GM12878 (cell line): ENCODE measurements around the gene PIK3R5. TPM values are rescaled to one million over a fixed set of nuclear protein-coding genes. Genes with fewer than 3 reads are reported as not detected.

Source experiments
- ATAC-seq: fragments of 200-7000 bp; cut with Tn5 transposase; 3 replicates; pipeline ENCODE4 v1.9.1; 2020; ENCODE audit warnings: mild to moderate bottlenecking, moderate library complexity
- BruUV-seq: library from RNA; stranded (reverse); fragments of 400-500 nt; replicated peaks from 2 replicates; lab custom pipeline; 2021; lab: Mats Ljungman, UMichigan
- CTCF ChIA-PET: fragments of 300-600 bp; sonication (Branson Sonifier 250); formaldehyde crosslinking; extraction: SDS; loops from one replicate; lab custom pipeline; 2021; ENCODE audit warnings: inconsistent platforms; lab: Yijun Ruan, JAX
- POLR2A ChIA-PET: fragments of 350-600 bp; formaldehyde crosslinking; extraction: SDS; loops from one replicate; lab custom pipeline; 2021; ENCODE audit warnings: inconsistent platforms; lab: Charles Lee
- RAD21 ChIA-PET: fragments of 300-600 bp; sonication (Branson Sonifier 250); formaldehyde crosslinking; loops from one replicate; lab custom pipeline; 2023; ENCODE audit warnings: antibody characterized with exemption; ENCODE audit not compliant: unreplicated experiment; lab: Charles Lee
- SMC1A ChIA-PET: fragments of 300-600 bp; sonication (Branson Sonifier 250); formaldehyde crosslinking; loops from one replicate; lab custom pipeline; 2023; ENCODE audit not compliant: unreplicated experiment, uncharacterized antibody; lab: Charles Lee
- DNase-seq: peaks from one replicate; pipeline ENCODE4 v3.0.0-alpha.2; 2011; ENCODE audit warnings: low read depth, low spot score
- FAIRE-seq: peaks from 3 replicates; lab custom pipeline; 2011; peaks lifted over from hg19 to GRCh38; lab: Jason Lieb, UNC
- H2AFZ ChIP-seq: 2 replicates; pipeline ENCODE4 v1.6.0; 2011; ENCODE audit warnings: low read depth, low read length, control low read depth; ENCODE audit not compliant: control insufficient read depth
- H3K27ac ChIP-seq: 2 replicates; pipeline ENCODE4 v1.5.1; 2011; ENCODE audit warnings: control low read depth; ENCODE audit not compliant: control insufficient read depth, insufficient read depth
- H3K27me3 ChIP-seq, 2 experiments: replicated peaks in 1 of 2; 2 replicates each; pipeline versions ENCODE4 v1.6.0 to v1.6.1; 2011; ENCODE audit warnings: low read length in 1 of 2; ENCODE audit not compliant: control insufficient read depth in 2 of 2, insufficient read depth in 2 of 2
- H3K36me3 ChIP-seq, 2 experiments: 2 replicates each; pipeline ENCODE4 v1.5.1; 2011; ENCODE audit warnings: low read length in 1 of 2; ENCODE audit not compliant: control insufficient read depth in 2 of 2, insufficient read depth in 2 of 2
- H3K4me1 ChIP-seq: 2 replicates; pipeline ENCODE4 v1.6.1; 2011; ENCODE audit warnings: mild to moderate bottlenecking, low read length, moderate library complexity, mixed read lengths; ENCODE audit not compliant: control insufficient read depth, insufficient read depth
- H3K4me2 ChIP-seq: 2 replicates; pipeline ENCODE4 v1.6.0; 2011; ENCODE audit warnings: control low read depth; ENCODE audit not compliant: control insufficient read depth, insufficient read depth
- H3K4me3 ChIP-seq: fragments of 200-600 bp; sonication (generic); 2 replicates; pipeline ENCODE4 v1.5.1; 2016
- H3K79me2 ChIP-seq: 2 replicates; pipeline ENCODE4 v1.6.0; 2011; ENCODE audit warnings: low read length; ENCODE audit not compliant: control insufficient read depth, insufficient read depth
- H3K9ac ChIP-seq: 2 replicates; pipeline ENCODE4 v1.8.0; 2011; ENCODE audit warnings: low read length, control low read depth, mixed read lengths; ENCODE audit not compliant: control insufficient read depth, insufficient read depth
- H3K9me3 ChIP-seq: replicated peaks from 3 replicates; pipeline ENCODE4 v1.5.1; 2011; ENCODE audit warnings: mild to moderate bottlenecking, low read length; ENCODE audit not compliant: control insufficient read depth, insufficient read depth
- H4K20me1 ChIP-seq: 2 replicates; pipeline ENCODE4 v1.6.0; 2011; ENCODE audit not compliant: control insufficient read depth, insufficient read depth
- ATF3 ChIP-seq: IDR thresholded peaks from 2 replicates; pipeline ENCODE4 v1.6.1; 2011; ENCODE audit warnings: low read depth, mild to moderate bottlenecking, low read length, moderate library complexity, borderline replicate concordance; ENCODE audit errors: extremely low read depth
- NFIC ChIP-seq: IDR thresholded peaks from 2 replicates; pipeline ENCODE4 v1.6.1; 2012; ENCODE audit warnings: low read depth, mild to moderate bottlenecking, inconsistent platforms, low read length, moderate library complexity
- POU2F2 ChIP-seq: IDR thresholded peaks from 3 replicates; pipeline ENCODE4 v1.6.1; 2011; ENCODE audit warnings: low read depth, mild to moderate bottlenecking, low read length, borderline replicate concordance
- USF1 ChIP-seq: IDR thresholded peaks from 2 replicates; pipeline ENCODE4 v1.6.1; 2011; ENCODE audit warnings: borderline replicate concordance, low read depth, mild to moderate bottlenecking, moderate library complexity, mixed read lengths, low read length; ENCODE audit not compliant: insufficient read depth; ENCODE audit errors: extremely low read length
- ZBTB11 ChIP-seq: fragments of 450-650 bp; formaldehyde crosslinking; IDR thresholded peaks from 2 replicates; pipeline ENCODE4 v1.5.0; 2022; ENCODE audit warnings: mild to moderate bottlenecking, missing genetic modification characterization
- WGBS: methylation state at CpG from one replicate; pipeline ENCODE4 v1.1.6; 2016; ENCODE audit warnings: low lambda C conversion rate; ENCODE audit not compliant: insufficient replicate concordance, insufficient coverage; ENCODE audit errors: missing lambda C conversion rate; 5-methylcytosine and 5-hydroxymethylcytosine counted together
- in situ Hi-C: fragments of 300-500 bp; cut with MboI; formaldehyde crosslinking; loops from 9 replicates; pipeline ENCODE4 v1.14.3; 2018; ENCODE audit warnings: mixed read lengths
- intact Hi-C: fragments of 100-400 bp; cut with micrococcal nuclease; formaldehyde crosslinking; loops from one replicate; pipeline ENCODE4 v1.14.2; 2022; ENCODE audit not compliant: unreplicated experiment
- polyA plus RNA-seq, 11 experiments: library from polyadenylated mRNA; depleted of rRNA in 4 of 11; unstranded in 6 of 11; stranded (reverse) in 5 of 11; fragments of >200 nt; fragmentation: Nextera tagmentation in 4 of 11; fragmentation: Illumina TruSeq in 1 of 11; extraction: Ambion mirVana in 4 of 11; extraction: Trizol in 1 of 11; gene quantifications; 1 replicate in 1 of 11; 2 replicates in 10 of 11; pipeline versions ENCODE4 v1.2.1 to v1.2.3, GENCODE V29; 2011 to 2016; ENCODE audit warnings: inconsistent platforms in 2 of 11, missing spikeins in 2 of 11, low read depth in 1 of 11
- total RNA-seq, 4 experiments: library from RNA; depleted of rRNA in 3 of 4; stranded (reverse); fragments of >200 nt in 3 of 4; fragmentation: Illumina TruSeq in 1 of 4; extraction: Trizol in 1 of 4; gene quantifications; 2 replicates each; pipeline versions ENCODE4 v1.2.1 to v1.2.3, GENCODE V29; 2013 to 2021

The PIK3R5 gene
- total and polyA plus RNA-seq, 10 of the 15 experiments (the other 5 are each of a cell fraction or from before 2014, with no cell fraction given): 9.5 to 50.8 (median 35.5) TPM

GRCh38 chr17:8953156-8953885 is 12.2 kb downstream of the PIK3R5 start (continued):
- no peak for TF ChIP-seq NFIC
- TF ChIP-seq ATF3: no peak

GRCh38 chr17:8952191-8952590 is 13.3 kb downstream of the PIK3R5 start:
- no peak overlapping the region for H3K9ac ChIP-seq
- no peaks in the 10 kb centered on the region for H4K20me1 ChIP-seq
- DNase-seq (no peak), FAIRE-seq (no peak), ATAC-seq (no peak)
- H3K4me3 ChIP-seq: no peak overlapping the region
- no peaks in the 10 kb centered on the region for H3K27me3 ChIP-seq
- BruUV-seq: no TSS peak
- ChIA-PET CTCF (interaction anchor here (2.6 to 6.2 kb wide), 2 partner anchors 12 to 30 kb away, joined by 7 to 35 read pairs; no protein-coding TSS in a partner anchor), RAD21 (interaction anchor here (7.8 kb wide), 1 partner anchor 11 kb away, joined by 122 read pairs; no protein-coding TSS in a partner anchor), POLR2A (interaction anchor here (1.0 to 8.1 kb wide), 4 partner anchors 11 to 52 kb away, joined by 3 to 73 read pairs (median 32); partner anchors contain the start of gene PIK3R5), SMC1A (interaction anchor here (1.5 to 19.3 kb wide), 10 partner anchors 5 to 84 kb away, joined by 4 to 345 read pairs (median 8); partner anchors contain the start of genes PIK3R5 and PIK3R6)
- H3K36me3 ChIP-seq: peaks cover 0 to 4% of the 10 kb centered on the region in 2 experiments; a peak in 3 of 4 replicates
- in situ Hi-C loops: loop anchor here (25.0 kb wide), 1 partner anchor 1085 kb away; no protein-coding TSS in a partner anchor
- H3K27ac ChIP-seq: peak overlapping the region; percentile 35
- H3K4me2 ChIP-seq: 0 out of 2 replicates have a peak overlapping the region, but pooled peaks have one; percentile 23
- TF ChIP-seq POU2F2 (no peak), ZBTB11 (CRISPR knock-in tag) (no peak), USF1 (no peak)
- peaks cover 17% of the 10 kb centered on the region for H3K9me3 ChIP-seq
- intact Hi-C loops: no loop called here
- peaks cover 78% of the 10 kb centered on the region for H3K4me1 ChIP-seq
- H3K79me2 ChIP-seq: peaks cover 90% of the 10 kb centered on the region
- no peak overlapping the region for H2AFZ ChIP-seq
- 54% methylated on average over 1 of the region's 1 CpG for WGBS
